A549 (cell line): ENCODE data around the gene PNPLA6. TPM values are rescaled to one million over a fixed set of nuclear protein-coding genes. Genes with fewer than 3 reads are reported as not detected.

ENCODE experiments used
- ATAC-seq, 2 experiments: fragments of 200-7000 bp in 1 of 2; fragments of >200 bp in 1 of 2; cut with Nextera tagmentation in 1 of 2; cut with Tn5 transposase in 1 of 2; 3 replicates each; pipeline versions ENCODE4 v1.8.0 to v1.9.1; 2018 to 2020; ENCODE audit warnings: mild to moderate bottlenecking in 1 of 2, moderate library complexity in 1 of 2
- CTCF ChIA-PET: fragments of 300-600 bp; sonication (Branson Sonifier 250); formaldehyde crosslinking; extraction: SDS; loops from one replicate; lab custom pipeline; 2021; ENCODE audit warnings: antibody characterized with exemption, inconsistent platforms; lab: Yijun Ruan, JAX
- POLR2A ChIA-PET: fragments of 350-600 bp; formaldehyde crosslinking; extraction: SDS; loops from one replicate; lab custom pipeline; 2021; ENCODE audit warnings: antibody characterized with exemption, inconsistent platforms; lab: Yijun Ruan, JAX
- DNase-seq, 2 experiments: peaks; one replicate each; pipeline versions ENCODE4 v3.0.0 to v3.0.0-alpha.2; 2011 to 2016; ENCODE audit warnings: low read depth in 1 of 2, low spot score in 1 of 2
- FAIRE-seq: peaks from 2 replicates; lab custom pipeline; 2011; peaks lifted over from hg19 to GRCh38; lab: Jason Lieb, UNC
- H3K27ac ChIP-seq, 2 experiments: fragments of >200 bp; sonication (Bioruptor Twin); formaldehyde crosslinking; 3 replicates each; pipeline ENCODE4 v1.5.1; 2016 to 2017
- H3K4me1 ChIP-seq: fragments of >200 bp; sonication (Bioruptor Twin); formaldehyde crosslinking; 3 replicates; pipeline ENCODE4 v1.6.1; 2016
- H3K4me2 ChIP-seq: fragments of >200 bp; sonication (Bioruptor Twin); formaldehyde crosslinking; 3 replicates; pipeline ENCODE4 v1.6.1; 2016
- H3K4me3 ChIP-seq: fragments of >200 bp; sonication (Bioruptor Twin); formaldehyde crosslinking; 3 replicates; pipeline ENCODE4 v1.5.1; 2016
- H3K9me3 ChIP-seq: fragments of >200 bp; sonication (Bioruptor Twin); formaldehyde crosslinking; 3 replicates; pipeline ENCODE4 v1.6.1; 2016
- BCL3 ChIP-seq: fragments of >200 bp; sonication (Bioruptor Twin); formaldehyde crosslinking; IDR thresholded peaks from 3 replicates; pipeline ENCODE4 v1.6.1; 2016
- BHLHE40 ChIP-seq: IDR thresholded peaks from 2 replicates; pipeline ENCODE4 v1.6.1; 2012; ENCODE audit warnings: low read depth, low read length, inconsistent platforms
- FOSB ChIP-seq: fragments of 250-450 bp; sonication (Bioruptor Pico); IDR thresholded peaks from 2 replicates; pipeline ENCODE4 v1.5.0; 2020; ENCODE audit warnings: mild to moderate bottlenecking, moderate library complexity
- FOSL2 ChIP-seq, 2 experiments: fragments of 450-650 bp in 1 of 2; fragments of >200 bp in 1 of 2; sonication (Bioruptor Twin) in 1 of 2; formaldehyde crosslinking; IDR thresholded peaks; 2 replicates each; pipeline versions ENCODE4 v1.5.0 to v1.6.1; 2016 to 2020; ENCODE audit warnings: mild to moderate bottlenecking in 1 of 2, moderate library complexity in 1 of 2
- FOXS1 ChIP-seq: fragments of 250-450 bp; sonication (Bioruptor Pico); IDR thresholded peaks from 2 replicates; pipeline ENCODE4 v1.5.0; 2020; ENCODE audit warnings: mild to moderate bottlenecking, moderate library complexity
- GATA3 ChIP-seq: IDR thresholded peaks from 2 replicates; pipeline ENCODE4 v1.6.1; 2012; ENCODE audit warnings: borderline replicate concordance
- HOXB13 ChIP-seq: fragments of 250-450 bp; sonication (Bioruptor Pico); IDR thresholded peaks from 2 replicates; pipeline ENCODE4 v1.5.0; 2020; ENCODE audit warnings: low read depth, mild to moderate bottlenecking, moderate library complexity
- HOXB5 ChIP-seq: fragments of 250-450 bp; sonication (Bioruptor Pico); IDR thresholded peaks from 2 replicates; pipeline ENCODE4 v1.5.0; 2020; ENCODE audit warnings: mild to moderate bottlenecking, moderate library complexity
- JUN ChIP-seq, 2 experiments: fragments of >200 bp; sonication (Bioruptor Twin); formaldehyde crosslinking; IDR thresholded peaks; 2 replicates in 1 of 2; 3 replicates in 1 of 2; pipeline ENCODE4 v1.6.1; 2016 to 2017
- JUNB ChIP-seq: fragments of >200 bp; sonication (Bioruptor Twin); formaldehyde crosslinking; IDR thresholded peaks from 2 replicates; pipeline ENCODE4 v1.6.1; 2016
- KDM1A ChIP-seq: fragments of 200-600 bp; sonication (generic); IDR thresholded peaks from 2 replicates; pipeline ENCODE4 v1.6.1; 2016; ENCODE audit warnings: low read depth, mild to moderate bottlenecking
- MAFK ChIP-seq: fragments of 450-650 bp; IDR thresholded peaks from 2 replicates; pipeline ENCODE4 v1.6.1; 2014; ENCODE audit not compliant: partially characterized antibody
- MAX ChIP-seq: IDR thresholded peaks from 2 replicates; pipeline ENCODE4 v1.6.1; 2012
- NFE2L2 ChIP-seq: fragments of 150-350 bp; conservative IDR thresholded peaks from 2 replicates; pipeline ENCODE4 v1.6.1; 2014; ENCODE audit warnings: low read length
- NPAS2 ChIP-seq: fragments of 250-450 bp; sonication (Bioruptor Pico); IDR thresholded peaks from 2 replicates; pipeline ENCODE4 v1.8.0; 2022; ENCODE audit warnings: mild to moderate bottlenecking, moderate library complexity, borderline replicate concordance
- POLR2A ChIP-seq: IDR thresholded peaks from 2 replicates; pipeline ENCODE4 v1.6.1; 2012; ENCODE audit warnings: mild to moderate bottlenecking, low read length
- RAD21 ChIP-seq, 2 experiments: fragments of >200 bp in 1 of 2; sonication (Bioruptor Twin) in 1 of 2; formaldehyde crosslinking in 1 of 2; IDR thresholded peaks in 1 of 2; conservative IDR thresholded peaks in 1 of 2; 2 replicates in 1 of 2; 3 replicates in 1 of 2; pipeline ENCODE4 v1.6.1; 2012 to 2018; ENCODE audit warnings: inconsistent platforms in 1 of 2
- RCOR1 ChIP-seq: fragments of 150-350 bp; IDR thresholded peaks from 2 replicates; pipeline ENCODE4 v1.6.1; 2014; ENCODE audit warnings: antibody characterized with exemption, low read length, low read depth
- RFX5 ChIP-seq: fragments of 450-650 bp; IDR thresholded peaks from 2 replicates; pipeline ENCODE4 v1.7.1; 2014; ENCODE audit warnings: antibody characterized with exemption, mild to moderate bottlenecking, moderate library complexity
- SREBF2 ChIP-seq: fragments of 450-650 bp; IDR thresholded peaks from 2 replicates; pipeline ENCODE4 v1.6.1; 2014; ENCODE audit warnings: mild to moderate bottlenecking, moderate library complexity
- TFCP2L1 ChIP-seq: fragments of 250-450 bp; sonication (Bioruptor Pico); IDR thresholded peaks from 2 replicates; pipeline ENCODE4 v1.5.0; 2021; ENCODE audit warnings: mild to moderate bottlenecking
- ZC3H11A ChIP-seq: fragments of 450-650 bp; IDR thresholded peaks from 2 replicates; pipeline ENCODE4 v1.6.1; 2014; ENCODE audit warnings: antibody characterized with exemption, mild to moderate bottlenecking
- ZFP36 ChIP-seq: fragments of 450-650 bp; IDR thresholded peaks from 2 replicates; pipeline ENCODE4 v1.6.1; 2014; ENCODE audit warnings: borderline replicate concordance; ENCODE audit not compliant: partially characterized antibody
- WGBS: methylation state at CpG from one replicate; pipeline ENCODE4 v1.1.6; 2017; ENCODE audit errors: missing lambda C conversion rate; 5-methylcytosine and 5-hydroxymethylcytosine counted together
- polyA plus RNA-seq, 4 experiments: library from polyadenylated mRNA; depleted of rRNA in 3 of 4; stranded (reverse); fragments of >200 nt; fragmentation: RNase III in 1 of 4; extraction: RNeasy Plus Mini Kit Qiagen cat#74134 plus additional on column Dnase treatment in 1 of 4; gene quantifications; 2 replicates in 3 of 4; 3 replicates in 1 of 4; pipeline ENCODE4 v1.2.3, GENCODE V29; 2011 to 2017
- TF ChIP-seq, protein P1 (sequence below): fragments of 150-350 bp; IDR thresholded peaks from 2 replicates; pipeline ENCODE4 v1.6.1; 2014; ENCODE audit warnings: low read depth, mild to moderate bottlenecking, low read length
- TF ChIP-seq, protein P2 (sequence below): fragments of 450-650 bp; IDR thresholded peaks from 2 replicates; pipeline ENCODE4 v1.6.1; 2014; ENCODE audit warnings: antibody characterized with exemption
- TF ChIP-seq, protein P3 (sequence below): fragments of 250-450 bp; sonication (Bioruptor Pico); IDR thresholded peaks from 2 replicates; pipeline ENCODE4 v1.5.0; 2021; ENCODE audit warnings: mild to moderate bottlenecking, moderate library complexity, borderline replicate concordance

Gene PNPLA6
- polyA plus RNA-seq, 2 of the 4 experiments (the other 2 are of a cell fraction), result 17.0 to 58.1 TPM

GRCh38 chr19:7554990-7555864 is 19.7 kb downstream of the PNPLA6 start:
- no peak for FAIRE-seq
- TF ChIP-seq RAD21 (conservative IDR thresholded peaks at IDR 0.05 in 1 of 2, IDR thresholded peaks at IDR 0.05 in 1 of 2) (no peak), MAX (no peak), ZC3H11A (no peak), JUN (IDR thresholded peaks at IDR 0.05) (no peak), FOSL2 (IDR thresholded peaks at IDR 0.05) (no peak), FOSL2 (CRISPR knock-in tag; IDR thresholded peaks at IDR 0.05) (no peak)
- TF ChIP-seq, protein P1, sequence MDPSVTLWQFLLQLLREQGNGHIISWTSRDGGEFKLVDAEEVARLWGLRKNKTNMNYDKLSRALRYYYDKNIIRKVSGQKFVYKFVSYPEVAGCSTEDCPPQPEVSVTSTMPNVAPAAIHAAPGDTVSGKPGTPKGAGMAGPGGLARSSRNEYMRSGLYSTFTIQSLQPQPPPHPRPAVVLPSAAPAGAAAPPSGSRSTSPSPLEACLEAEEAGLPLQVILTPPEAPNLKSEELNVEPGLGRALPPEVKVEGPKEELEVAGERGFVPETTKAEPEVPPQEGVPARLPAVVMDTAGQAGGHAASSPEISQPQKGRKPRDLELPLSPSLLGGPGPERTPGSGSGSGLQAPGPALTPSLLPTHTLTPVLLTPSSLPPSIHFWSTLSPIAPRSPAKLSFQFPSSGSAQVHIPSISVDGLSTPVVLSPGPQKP, result no peak
- TF ChIP-seq, all 56 proteins: peak for 0
- H3K9me3 ChIP-seq, result no peaks in the 10 kb centered on the region
- ATAC-seq (peak; percentile 28 to 38; a peak in 4 of 6 replicates), DNase-seq (peak; percentile 34 to 48)
- POLR2A ChIA-PET, result no interaction called here
- no peak overlapping the region for H3K4me3 ChIP-seq
- H3K27ac ChIP-seq, result no peak overlapping the region
- CTCF ChIA-PET, result interaction anchor here (0.9 to 2.0 kb wide), 2 partner anchors 13 to 126 kb away, joined by 5 to 8 read pairs; partner anchors contain the start of gene TRAPPC5
- H3K4me2 ChIP-seq, result no peak overlapping the region
- 96% methylated on average over 29 of the region's 62 CpGs for WGBS
- H3K4me1 ChIP-seq, result no peaks in the 10 kb centered on the region

DNA sequence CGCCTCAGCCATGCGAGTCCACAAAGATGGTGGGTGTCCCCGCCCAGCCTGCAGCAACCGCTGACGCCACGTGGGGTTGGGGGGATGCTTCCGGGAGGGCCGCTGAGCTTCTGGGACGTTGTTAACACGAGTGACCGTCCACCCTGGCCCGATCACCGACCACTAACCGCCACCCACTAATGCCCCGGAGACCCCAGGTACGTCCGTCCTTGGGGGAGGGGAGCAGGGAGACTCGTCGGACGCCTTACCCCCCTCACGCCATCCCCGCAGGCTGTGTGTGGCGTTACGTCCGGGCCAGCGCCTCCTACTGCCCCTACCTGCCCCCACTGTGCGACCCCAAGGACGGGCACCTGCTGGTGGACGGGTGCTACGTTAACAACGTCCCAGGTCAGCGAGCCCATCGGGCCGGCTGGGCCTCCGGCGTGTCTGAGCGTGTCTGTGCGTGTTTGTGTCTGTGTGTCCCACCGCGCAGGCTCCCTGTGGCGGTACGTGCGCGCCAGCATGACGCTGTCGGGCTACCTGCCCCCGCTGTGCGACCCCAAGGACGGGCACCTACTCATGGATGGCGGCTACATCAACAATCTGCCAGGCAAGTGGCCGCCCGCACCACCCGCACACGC is 21.3 kb downstream of the PNPLA6 start:
- FAIRE-seq (no peak), ATAC-seq (no peak), DNase-seq (no peak)
- Histone ChIP-seq H3K9me3 (no peaks in the 10 kb centered on the region), H3K4me1 (no peaks in the 10 kb centered on the region), H3K4me2 (no peak overlapping the region), H3K27ac (no peak overlapping the region), H3K4me3 (no peak overlapping the region)
- POLR2A ChIA-PET, result no interaction called here
- TF ChIP-seq SREBF2, result no peak
- no peak for TF ChIP-seq MAFK
- TF ChIP-seq ZC3H11A, result no peak
- no peak for TF ChIP-seq ZFP36
- no peak for TF ChIP-seq KDM1A
- no peak for TF ChIP-seq RAD21 (conservative IDR thresholded peaks at IDR 0.05 in 1 of 2, IDR thresholded peaks at IDR 0.05 in 1 of 2)
- TF ChIP-seq, protein P2, sequence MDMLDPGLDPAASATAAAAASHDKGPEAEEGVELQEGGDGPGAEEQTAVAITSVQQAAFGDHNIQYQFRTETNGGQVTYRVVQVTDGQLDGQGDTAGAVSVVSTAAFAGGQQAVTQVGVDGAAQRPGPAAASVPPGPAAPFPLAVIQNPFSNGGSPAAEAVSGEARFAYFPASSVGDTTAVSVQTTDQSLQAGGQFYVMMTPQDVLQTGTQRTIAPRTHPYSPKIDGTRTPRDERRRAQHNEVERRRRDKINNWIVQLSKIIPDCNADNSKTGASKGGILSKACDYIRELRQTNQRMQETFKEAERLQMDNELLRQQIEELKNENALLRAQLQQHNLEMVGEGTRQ, result no peak
- TF ChIP-seq RFX5, result no peak
- no peak for TF ChIP-seq JUNB
- WGBS, result 98% methylated on average over 23 of the region's 54 CpGs
- CTCF ChIA-PET, result interaction anchor here (1.9 kb wide), 1 partner anchor 12 kb away, joined by 5 read pairs; no protein-coding TSS in a partner anchor

DNA sequence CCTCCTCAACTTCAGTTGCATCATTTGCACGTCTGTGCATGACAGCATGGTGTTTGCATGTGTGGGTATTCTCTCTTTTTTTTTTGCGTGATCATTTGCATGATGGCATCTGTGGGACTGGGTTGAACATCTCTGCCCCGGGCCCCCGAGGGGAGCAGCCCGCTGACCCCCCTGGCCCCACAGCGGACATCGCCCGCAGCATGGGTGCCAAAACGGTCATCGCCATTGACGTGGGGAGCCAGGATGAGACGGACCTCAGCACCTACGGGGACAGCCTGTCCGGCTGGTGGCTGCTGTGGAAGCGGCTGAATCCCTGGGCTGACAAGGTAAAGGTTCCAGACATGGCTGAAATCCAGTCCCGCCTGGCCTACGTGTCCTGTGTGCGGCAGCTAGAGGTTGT is 23.1 kb downstream of the PNPLA6 start:
- no peak for ATAC-seq
- TF ChIP-seq ZC3H11A, result no peak
- no peak for TF ChIP-seq RCOR1
- no peak for TF ChIP-seq FOXS1 (CRISPR knock-in tag)
- TF ChIP-seq POLR2A, result no peak
- TF ChIP-seq TFCP2L1 (CRISPR knock-in tag), result no peak
- TF ChIP-seq NPAS2, result no peak
- TF ChIP-seq HOXB5 (CRISPR knock-in tag), result no peak
- no peak for TF ChIP-seq HOXB13 (CRISPR knock-in tag)
- no peak for TF ChIP-seq ZFP36
- TF ChIP-seq BCL3, result no peak
- no peak for TF ChIP-seq NFE2L2
- TF ChIP-seq BHLHE40, result no peak
- no peak for TF ChIP-seq FOSB (CRISPR knock-in tag)
- no peak for TF ChIP-seq GATA3
- TF ChIP-seq, protein P3, sequence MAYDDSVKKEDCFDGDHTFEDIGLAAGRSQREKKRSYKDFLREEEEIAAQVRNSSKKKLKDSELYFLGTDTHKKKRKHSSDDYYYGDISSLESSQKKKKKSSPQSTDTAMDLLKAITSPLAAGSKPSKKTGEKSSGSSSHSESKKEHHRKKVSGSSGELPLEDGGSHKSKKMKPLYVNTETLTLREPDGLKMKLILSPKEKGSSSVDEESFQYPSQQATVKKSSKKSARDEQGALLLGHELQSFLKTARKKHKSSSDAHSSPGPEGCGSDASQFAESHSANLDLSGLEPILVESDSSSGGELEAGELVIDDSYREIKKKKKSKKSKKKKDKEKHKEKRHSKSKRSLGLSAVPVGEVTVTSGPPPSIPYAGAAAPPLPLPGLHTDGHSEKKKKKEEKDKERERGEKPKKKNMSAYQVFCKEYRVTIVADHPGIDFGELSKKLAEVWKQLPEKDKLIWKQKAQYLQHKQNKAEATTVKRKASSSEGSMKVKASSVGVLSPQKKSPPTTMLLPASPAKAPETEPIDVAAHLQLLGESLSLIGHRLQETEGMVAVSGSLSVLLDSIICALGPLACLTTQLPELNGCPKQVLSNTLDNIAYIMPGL (CRISPR knock-in tag), result no peak
- FAIRE-seq, result no peak
- Histone ChIP-seq H3K4me2 (no peak overlapping the region), H3K4me1 (no peaks in the 10 kb centered on the region), H3K9me3 (no peaks in the 10 kb centered on the region), H3K27ac (no peak overlapping the region), H3K4me3 (no peak overlapping the region)
- DNase-seq, result no peak
- ChIA-PET POLR2A (no interaction called here), CTCF (interaction anchor here (1.6 to 2.3 kb wide), 2 partner anchors 10 to 205 kb away, joined by 4 to 16 read pairs; no protein-coding TSS in a partner anchor)
- WGBS, result 97% methylated on average over 12 of the region's 18 CpGs
